Liver (tissue), 9 donors: ENCODE data around the gene HHAT. TPM values are rescaled to one million over a fixed set of nuclear protein-coding genes. Genes with fewer than 3 reads are reported as not detected.

ENCODE experiments used
- DNase-seq: peaks from one replicate; pipeline ENCODE4 v3.0.0-alpha.2; 2017; ENCODE audit warnings: low spot score
- H3K27ac ChIP-seq, 2 donors: one replicate each; pipeline ENCODE4 v1.7.0; 2013; ENCODE audit warnings: inconsistent platforms in 2 of 2, low read length in 2 of 2, control low read depth in 1 of 2, low read depth in 1 of 2, mild to moderate bottlenecking in 1 of 2
- H3K27me3 ChIP-seq, 4 donors: one replicate each; pipeline versions ENCODE4 v1.6.1 to v1.7.0; 2013; ENCODE audit warnings: low read length in 3 of 4, inconsistent platforms in 1 of 4, mild to moderate bottlenecking in 1 of 4, moderate library complexity in 1 of 4; ENCODE audit not compliant: control insufficient read depth in 4 of 4, insufficient read depth in 4 of 4
- H3K36me3 ChIP-seq, 4 donors: one replicate each; pipeline versions ENCODE4 v1.6.1 to v1.7.0; 2013; ENCODE audit warnings: low read length in 3 of 4, mild to moderate bottlenecking in 3 of 4, low read depth in 1 of 4, moderate library complexity in 1 of 4; ENCODE audit not compliant: control insufficient read depth in 4 of 4, insufficient read depth in 3 of 4
- H3K4me1 ChIP-seq, 4 donors: one replicate each; pipeline versions ENCODE4 v1.6.1 to v1.7.0; 2013; ENCODE audit warnings: low read length in 3 of 4, mild to moderate bottlenecking in 3 of 4, moderate library complexity in 1 of 4; ENCODE audit not compliant: control insufficient read depth in 4 of 4, insufficient read depth in 4 of 4
- H3K4me3 ChIP-seq, 3 donors: one replicate each; pipeline versions ENCODE4 v1.6.1 to v1.7.0; 2013; ENCODE audit warnings: low read length in 3 of 3, control low read depth in 1 of 3, low read depth in 1 of 3, mild to moderate bottlenecking in 1 of 3
- H3K9ac ChIP-seq, 2 donors: one replicate each; pipeline ENCODE4 v1.7.0; 2013; ENCODE audit warnings: low read length in 2 of 2, mild to moderate bottlenecking in 2 of 2, moderate library complexity in 2 of 2, control low read depth in 1 of 2, low read depth in 1 of 2
- H3K9me3 ChIP-seq, 4 donors: one replicate each; pipeline versions ENCODE4 v1.6.1 to v1.7.0; 2013; ENCODE audit warnings: low read length in 3 of 4; ENCODE audit not compliant: control insufficient read depth in 4 of 4
- EGR1 ChIP-seq, 2 donors: IDR thresholded peaks; 2 replicates each; pipeline ENCODE4 v1.6.1; 2016 to 2018; ENCODE audit warnings: antibody characterized with exemption in 2 of 2, low read depth in 2 of 2
- FOXA2 ChIP-seq: IDR thresholded peaks from 2 replicates; pipeline ENCODE4 v1.6.1; 2016; ENCODE audit warnings: antibody characterized with exemption
- GABPA ChIP-seq, 2 donors: IDR thresholded peaks in 1 of 2; conservative IDR thresholded peaks in 1 of 2; 2 replicates each; pipeline ENCODE4 v1.6.1; 2016; ENCODE audit warnings: antibody characterized with exemption in 2 of 2, mild to moderate bottlenecking in 1 of 2, moderate library complexity in 1 of 2
- HNF4A ChIP-seq, 2 donors: conservative IDR thresholded peaks; 2 replicates each; pipeline ENCODE4 v1.6.1; 2016; ENCODE audit warnings: antibody characterized with exemption in 2 of 2, mild to moderate bottlenecking in 2 of 2
- HNF4G ChIP-seq: IDR thresholded peaks from 2 replicates; pipeline ENCODE4 v1.6.1; 2016; ENCODE audit warnings: antibody characterized with exemption
- NR2F2 ChIP-seq: IDR thresholded peaks from 2 replicates; pipeline ENCODE4 v1.6.1; 2016; ENCODE audit warnings: antibody characterized with exemption
- RAD21 ChIP-seq, 2 donors: IDR thresholded peaks; 2 replicates each; pipeline ENCODE4 v1.6.1; 2016; ENCODE audit warnings: antibody characterized with exemption in 2 of 2, mild to moderate bottlenecking in 2 of 2
- RXRA ChIP-seq, 2 donors: IDR thresholded peaks; 2 replicates each; pipeline ENCODE4 v1.6.1; 2017 to 2018; ENCODE audit warnings: antibody characterized with exemption in 2 of 2, mild to moderate bottlenecking in 1 of 2
- SP1 ChIP-seq: IDR thresholded peaks from 2 replicates; pipeline ENCODE4 v1.6.1; 2018; ENCODE audit warnings: antibody characterized with exemption, mild to moderate bottlenecking
- TAF1 ChIP-seq: conservative IDR thresholded peaks from 2 replicates; pipeline ENCODE4 v1.6.1; 2016; ENCODE audit warnings: antibody characterized with exemption, mild to moderate bottlenecking
- YY1 ChIP-seq: IDR thresholded peaks from 2 replicates; pipeline ENCODE4 v1.6.1; 2016; ENCODE audit warnings: antibody characterized with exemption, mild to moderate bottlenecking
- WGBS: extraction: QIAGEN DNeasy Blood & Tissue Kit; methylation state at CpG from one replicate; pipeline ENCODE4 v1.1.7; 2013; 5-methylcytosine and 5-hydroxymethylcytosine counted together
- polyA plus RNA-seq, 2 donors: library from polyadenylated mRNA; stranded (reverse) in 1 of 2; unstranded in 1 of 2; fragments of 200-250 nt in 1 of 2; fragments of >200 nt in 1 of 2; fragmentation: Nextera tagmentation in 1 of 2; extraction: Ambion mirVana in 1 of 2; gene quantifications; one replicate each; pipeline versions ENCODE4 v1.2.1 to v1.2.3, GENCODE V29; 2013 to 2015
- total RNA-seq, 2 donors: library from RNA; depleted of rRNA; stranded (reverse); fragments of >200 nt; gene quantifications; one replicate each; pipeline ENCODE4 v1.2.3, GENCODE V29; 2014
- TF ChIP-seq, protein P1 (sequence below): IDR thresholded peaks from 2 replicates; pipeline ENCODE4 v1.6.1; 2016; ENCODE audit warnings: antibody characterized with exemption, mild to moderate bottlenecking
- TF ChIP-seq, protein P2 (sequence below): fragments of 150-350 bp; IDR thresholded peaks from 2 replicates; pipeline ENCODE4 v1.5.1; 2017; ENCODE audit warnings: improper control_type of control experiment, low read depth, low read length; ENCODE audit not compliant: missing input control
- TF ChIP-seq, protein P3 (sequence below): IDR thresholded peaks from 2 replicates; pipeline ENCODE4 v1.6.1; 2016; ENCODE audit warnings: antibody characterized with exemption
- TF ChIP-seq, protein P4 (sequence below): IDR thresholded peaks from 2 replicates; pipeline ENCODE4 v1.6.1; 2016; ENCODE audit warnings: antibody characterized with exemption
- TF ChIP-seq, protein P5 (sequence below): IDR thresholded peaks from 2 replicates; pipeline ENCODE4 v1.6.1; 2016; ENCODE audit warnings: antibody characterized with exemption
- donor health status: healthy.
- donor health status: healthy.
- donor health status: healthy.
- donor health status: healthy.
- donor health status: healthy.

HHAT gene
- total and polyA plus RNA-seq, 4 donors, result 1.3 to 2.2 (median 1.6) TPM

DNA sequence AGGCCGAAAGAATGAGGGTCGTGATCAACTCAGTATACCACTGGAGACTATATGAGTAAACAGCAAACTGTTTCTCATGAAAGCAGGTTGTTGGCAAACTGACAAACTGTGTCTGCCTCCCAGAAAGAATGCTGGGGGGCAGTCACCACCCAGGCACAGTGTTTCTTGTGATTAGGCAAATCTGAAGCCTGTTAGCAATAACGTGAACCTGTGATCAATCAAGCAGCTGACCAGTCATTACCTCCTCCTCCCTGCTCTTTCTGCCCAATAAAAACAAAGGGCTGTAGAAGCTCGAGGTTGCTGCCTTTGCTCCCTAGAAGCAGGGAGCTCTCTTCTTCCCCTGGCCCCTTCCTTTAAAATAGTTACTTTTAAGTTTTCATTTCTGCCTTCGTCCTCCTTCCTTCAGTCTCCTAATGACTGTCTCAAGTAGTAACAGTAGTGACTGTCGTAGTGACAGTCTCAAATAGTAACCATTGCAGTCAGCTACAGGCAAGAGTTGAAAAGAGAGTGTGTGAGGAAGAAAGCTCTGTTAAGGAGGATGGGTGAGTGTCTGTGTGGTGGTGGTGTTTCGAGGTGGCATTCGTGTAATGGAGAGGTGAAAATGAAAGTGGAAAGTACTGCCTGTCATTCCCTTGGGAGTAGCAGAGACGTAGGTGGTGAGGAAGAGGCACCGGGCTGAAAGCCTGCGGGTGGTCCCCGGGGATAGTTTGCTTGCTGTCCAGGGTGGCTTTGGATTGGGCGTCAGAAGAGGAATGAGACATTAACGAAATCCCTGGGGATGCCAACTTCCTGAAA is 14.5 kb downstream of the HHAT start (continued):
- no peak for TF ChIP-seq RAD21 (IDR thresholded peaks at IDR 0.05)
- no peak for TF ChIP-seq YY1
- TF ChIP-seq FOXA2, result no peak

DNA sequence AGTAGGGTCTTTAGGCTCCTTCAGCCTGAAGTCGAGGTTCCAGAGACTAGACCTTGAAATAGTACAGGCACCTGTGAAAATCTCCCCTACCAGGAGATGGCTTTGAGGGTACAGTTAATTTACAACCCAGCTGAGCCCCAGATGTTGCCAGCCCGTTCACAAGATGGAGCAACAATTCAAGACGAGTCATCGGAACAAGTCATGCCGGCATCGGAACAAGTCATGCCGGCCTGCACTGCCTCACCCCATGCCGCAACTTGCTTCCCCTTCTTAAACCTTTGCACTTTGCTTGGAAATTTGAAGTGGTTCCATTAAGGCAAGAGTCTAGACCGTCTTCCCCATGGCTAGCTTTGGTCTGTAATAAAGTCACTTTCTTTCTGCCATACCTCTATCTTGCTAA is 16.0 kb downstream of the HHAT start:
- no peaks in the 10 kb centered on the region for H3K27me3 ChIP-seq
- no peak for DNase-seq
- H3K4me3 ChIP-seq, result no peak overlapping the region
- WGBS, result 87% methylated on average over 9 of the region's 9 CpGs
- H3K9me3 ChIP-seq, result no peaks in the 10 kb centered on the region
- TF ChIP-seq RXRA (IDR thresholded peaks at IDR 0.05) (no peak), TAF1 (no peak)
- TF ChIP-seq, protein P1, sequence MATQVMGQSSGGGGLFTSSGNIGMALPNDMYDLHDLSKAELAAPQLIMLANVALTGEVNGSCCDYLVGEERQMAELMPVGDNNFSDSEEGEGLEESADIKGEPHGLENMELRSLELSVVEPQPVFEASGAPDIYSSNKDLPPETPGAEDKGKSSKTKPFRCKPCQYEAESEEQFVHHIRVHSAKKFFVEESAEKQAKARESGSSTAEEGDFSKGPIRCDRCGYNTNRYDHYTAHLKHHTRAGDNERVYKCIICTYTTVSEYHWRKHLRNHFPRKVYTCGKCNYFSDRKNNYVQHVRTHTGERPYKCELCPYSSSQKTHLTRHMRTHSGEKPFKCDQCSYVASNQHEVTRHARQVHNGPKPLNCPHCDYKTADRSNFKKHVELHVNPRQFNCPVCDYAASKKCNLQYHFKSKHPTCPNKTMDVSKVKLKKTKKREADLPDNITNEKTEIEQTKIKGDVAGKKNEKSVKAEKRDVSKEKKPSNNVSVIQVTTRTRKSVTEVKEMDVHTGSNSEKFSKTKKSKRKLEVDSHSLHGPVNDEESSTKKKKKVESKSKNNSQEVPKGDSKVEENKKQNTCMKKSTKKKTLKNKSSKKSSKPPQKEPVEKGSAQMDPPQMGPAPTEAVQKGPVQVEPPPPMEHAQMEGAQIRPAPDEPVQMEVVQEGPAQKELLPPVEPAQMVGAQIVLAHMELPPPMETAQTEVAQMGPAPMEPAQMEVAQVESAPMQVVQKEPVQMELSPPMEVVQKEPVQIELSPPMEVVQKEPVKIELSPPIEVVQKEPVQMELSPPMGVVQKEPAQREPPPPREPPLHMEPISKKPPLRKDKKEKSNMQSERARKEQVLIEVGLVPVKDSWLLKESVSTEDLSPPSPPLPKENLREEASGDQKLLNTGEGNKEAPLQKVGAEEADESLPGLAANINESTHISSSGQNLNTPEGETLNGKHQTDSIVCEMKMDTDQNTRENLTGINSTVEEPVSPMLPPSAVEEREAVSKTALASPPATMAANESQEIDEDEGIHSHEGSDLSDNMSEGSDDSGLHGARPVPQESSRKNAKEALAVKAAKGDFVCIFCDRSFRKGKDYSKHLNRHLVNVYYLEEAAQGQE, result no peak
- H3K36me3 ChIP-seq, result no peaks in the 10 kb centered on the region
- H3K9ac ChIP-seq, result no peak overlapping the region
- H3K27ac ChIP-seq, result no peak overlapping the region
- peaks cover 0 to 6% (median 0%) of the 10 kb centered on the region in 4 donors for H3K4me1 ChIP-seq

DNA sequence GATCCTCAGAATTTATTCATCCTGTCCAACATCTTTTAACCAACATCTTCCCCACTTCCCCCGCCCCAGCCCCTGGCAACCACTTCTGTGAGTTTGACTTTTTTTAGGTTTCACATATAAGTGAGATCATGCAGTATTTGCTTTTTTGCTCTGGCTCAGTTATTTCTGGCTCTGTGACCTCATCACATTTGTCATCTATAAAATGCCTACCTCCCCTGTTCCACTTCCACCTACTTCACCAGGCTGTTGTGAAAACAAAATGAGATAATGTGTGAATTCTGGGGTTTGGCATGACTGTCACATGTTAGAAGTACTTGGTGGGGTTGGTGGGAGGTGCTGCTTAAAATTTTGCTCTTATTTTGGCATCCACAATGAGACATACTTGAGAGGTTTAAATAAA is 18.4 kb downstream of the HHAT start:
- TF ChIP-seq RAD21 (IDR thresholded peaks at IDR 0.05) (no peak), TAF1 (no peak), YY1 (no peak), EGR1 (IDR thresholded peaks at IDR 0.05; ENCODE audit: low read depth in 2 of 2) (no peak)
- no peaks in the 10 kb centered on the region for H3K9me3 ChIP-seq
- H3K4me3 ChIP-seq, result no peak overlapping the region
- H3K9ac ChIP-seq, result no peak overlapping the region
- DNase-seq, result no peak
- H3K27ac ChIP-seq, result no peak overlapping the region
- peaks cover 0 to 6% (median 0%) of the 10 kb centered on the region in 4 donors for H3K4me1 ChIP-seq
- H3K36me3 ChIP-seq, result no peaks in the 10 kb centered on the region
- H3K27me3 ChIP-seq, result no peaks in the 10 kb centered on the region
- 95% methylated on average over 1 of the region's 1 CpG for WGBS

DNA sequence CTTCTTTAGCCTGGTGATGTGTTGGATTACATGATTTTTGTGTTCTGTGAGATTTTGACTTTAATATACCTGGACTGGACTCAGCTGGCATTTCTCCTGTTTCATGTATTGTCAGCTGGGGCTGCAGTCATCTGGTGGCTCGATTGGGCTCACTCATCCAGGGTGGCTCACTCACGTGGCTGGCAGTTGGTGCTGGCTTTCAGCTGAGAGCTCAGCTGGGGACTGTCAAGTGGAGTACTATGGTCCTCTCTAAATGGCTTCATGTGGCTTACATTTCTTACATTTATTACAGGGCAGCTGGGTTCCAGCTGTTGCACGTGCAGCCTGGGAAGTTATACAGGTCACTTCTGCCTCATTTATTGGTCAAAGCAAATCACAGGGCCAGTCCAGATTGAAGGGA is 22.8 kb downstream of the HHAT start:
- 80% methylated on average over 3 of the region's 3 CpGs for WGBS
- DNase-seq, result no peak
- TF ChIP-seq NR2F2 (no peak), FOXA2 (no peak), HNF4A (conservative IDR thresholded peaks at IDR 0.05) (no peak), HNF4G (no peak), SP1 (no peak), EGR1 (IDR thresholded peaks at IDR 0.05; ENCODE audit: low read depth in 2 of 2) (no peak), RAD21 (IDR thresholded peaks at IDR 0.05) (no peak), GABPA (IDR thresholded peaks at IDR 0.05 in 1 of 2, conservative IDR thresholded peaks at IDR 0.05 in 1 of 2) (no peak), RXRA (IDR thresholded peaks at IDR 0.05) (no peak), TAF1 (no peak)
- TF ChIP-seq, protein P2, sequence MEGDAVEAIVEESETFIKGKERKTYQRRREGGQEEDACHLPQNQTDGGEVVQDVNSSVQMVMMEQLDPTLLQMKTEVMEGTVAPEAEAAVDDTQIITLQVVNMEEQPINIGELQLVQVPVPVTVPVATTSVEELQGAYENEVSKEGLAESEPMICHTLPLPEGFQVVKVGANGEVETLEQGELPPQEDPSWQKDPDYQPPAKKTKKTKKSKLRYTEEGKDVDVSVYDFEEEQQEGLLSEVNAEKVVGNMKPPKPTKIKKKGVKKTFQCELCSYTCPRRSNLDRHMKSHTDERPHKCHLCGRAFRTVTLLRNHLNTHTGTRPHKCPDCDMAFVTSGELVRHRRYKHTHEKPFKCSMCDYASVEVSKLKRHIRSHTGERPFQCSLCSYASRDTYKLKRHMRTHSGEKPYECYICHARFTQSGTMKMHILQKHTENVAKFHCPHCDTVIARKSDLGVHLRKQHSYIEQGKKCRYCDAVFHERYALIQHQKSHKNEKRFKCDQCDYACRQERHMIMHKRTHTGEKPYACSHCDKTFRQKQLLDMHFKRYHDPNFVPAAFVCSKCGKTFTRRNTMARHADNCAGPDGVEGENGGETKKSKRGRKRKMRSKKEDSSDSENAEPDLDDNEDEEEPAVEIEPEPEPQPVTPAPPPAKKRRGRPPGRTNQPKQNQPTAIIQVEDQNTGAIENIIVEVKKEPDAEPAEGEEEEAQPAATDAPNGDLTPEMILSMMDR, result no peak
- TF ChIP-seq, protein P3, sequence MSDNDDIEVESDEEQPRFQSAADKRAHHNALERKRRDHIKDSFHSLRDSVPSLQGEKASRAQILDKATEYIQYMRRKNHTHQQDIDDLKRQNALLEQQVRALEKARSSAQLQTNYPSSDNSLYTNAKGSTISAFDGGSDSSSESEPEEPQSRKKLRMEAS, result no peak
- TF ChIP-seq, protein P4, sequence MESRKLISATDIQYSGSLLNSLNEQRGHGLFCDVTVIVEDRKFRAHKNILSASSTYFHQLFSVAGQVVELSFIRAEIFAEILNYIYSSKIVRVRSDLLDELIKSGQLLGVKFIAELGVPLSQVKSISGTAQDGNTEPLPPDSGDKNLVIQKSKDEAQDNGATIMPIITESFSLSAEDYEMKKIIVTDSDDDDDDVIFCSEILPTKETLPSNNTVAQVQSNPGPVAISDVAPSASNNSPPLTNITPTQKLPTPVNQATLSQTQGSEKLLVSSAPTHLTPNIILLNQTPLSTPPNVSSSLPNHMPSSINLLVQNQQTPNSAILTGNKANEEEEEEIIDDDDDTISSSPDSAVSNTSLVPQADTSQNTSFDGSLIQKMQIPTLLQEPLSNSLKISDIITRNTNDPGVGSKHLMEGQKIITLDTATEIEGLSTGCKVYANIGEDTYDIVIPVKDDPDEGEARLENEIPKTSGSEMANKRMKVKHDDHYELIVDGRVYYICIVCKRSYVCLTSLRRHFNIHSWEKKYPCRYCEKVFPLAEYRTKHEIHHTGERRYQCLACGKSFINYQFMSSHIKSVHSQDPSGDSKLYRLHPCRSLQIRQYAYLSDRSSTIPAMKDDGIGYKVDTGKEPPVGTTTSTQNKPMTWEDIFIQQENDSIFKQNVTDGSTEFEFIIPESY, result no peak
- TF ChIP-seq, protein P5, sequence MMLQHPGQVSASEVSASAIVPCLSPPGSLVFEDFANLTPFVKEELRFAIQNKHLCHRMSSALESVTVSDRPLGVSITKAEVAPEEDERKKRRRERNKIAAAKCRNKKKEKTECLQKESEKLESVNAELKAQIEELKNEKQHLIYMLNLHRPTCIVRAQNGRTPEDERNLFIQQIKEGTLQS, result no peak

More for the DNA sequence above, 22.8 kb downstream of the HHAT start:
- no peak overlapping the region for H3K9ac ChIP-seq
- no peaks in the 10 kb centered on the region for H3K27me3 ChIP-seq
- H3K4me3 ChIP-seq, result no peak overlapping the region
- H3K27ac ChIP-seq, result no peak overlapping the region
- no peaks in the 10 kb centered on the region for H3K36me3 ChIP-seq
- H3K9me3 ChIP-seq, result no peaks in the 10 kb centered on the region
- H3K4me1 ChIP-seq, result no peaks in the 10 kb centered on the region
